SH-SY5Y (cell line): Measurements from ENCODE around the gene GPX2.

Source experiments
- GATA2 ChIP-seq: IDR thresholded peaks from 2 replicates; pipeline ENCODE4 v1.6.1; 2011; ENCODE audit warnings: mild to moderate bottlenecking, low read depth, low read length
- GATA3 ChIP-seq: IDR thresholded peaks from 2 replicates; pipeline ENCODE4 v1.6.1; 2011; ENCODE audit warnings: low read depth, mild to moderate bottlenecking, low read length, moderate library complexity

- TF ChIP-seq GATA2 (no peak), GATA3 (no peak)
Measured at GRCh38 chr14:64927031-64927430, 15.5 kb downstream of the GPX2 start.
